ENCODE measurements around the gene DNM3.

- no peak for TF ChIP-seq CTCF (IDR thresholded peaks at IDR 0.05)
- no peak for TF ChIP-seq USF2 (IDR thresholded peaks at IDR 0.05; ENCODE audit: borderline replicate concordance, low read depth, low read length)
- TF ChIP-seq POLR2AphosphoS5 (IDR thresholded peaks at IDR 0.05; ENCODE audit: low read depth, low read length), result no peak
- no peak for TF ChIP-seq FOSL2 (IDR thresholded peaks at IDR 0.05; ENCODE audit: borderline replicate concordance, low read depth)
- no peak for TF ChIP-seq JUND (IDR thresholded peaks at IDR 0.05)
- TF ChIP-seq, protein P1, sequence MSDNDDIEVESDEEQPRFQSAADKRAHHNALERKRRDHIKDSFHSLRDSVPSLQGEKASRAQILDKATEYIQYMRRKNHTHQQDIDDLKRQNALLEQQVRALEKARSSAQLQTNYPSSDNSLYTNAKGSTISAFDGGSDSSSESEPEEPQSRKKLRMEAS (IDR thresholded peaks at IDR 0.05; ENCODE audit: low read depth), result no peak
- no peak for TF ChIP-seq TEAD4 (IDR thresholded peaks at IDR 0.05; ENCODE audit: borderline replicate concordance, insufficient read depth)
- no peak for TF ChIP-seq RCOR1 (IDR thresholded peaks at IDR 0.05; ENCODE audit: low read length)
Observed at GRCh38 chr1:172324086-172324485, 482.8 kb downstream of the DNM3 start.
